GM23338 (cell line): ENCODE results near the gene ZNF763. TPM values are rescaled to one million over a fixed set of nuclear protein-coding genes. Genes with fewer than 3 reads are reported as not detected.

ENCODE experiments used
- ATAC-seq: fragments of 200-7000 bp; cut with Tn5 transposase; 3 replicates; pipeline ENCODE4 v1.9.1; 2020
- DNase-seq: peaks from one replicate; pipeline ENCODE4 v3.0.0-alpha.2; 2015; ENCODE audit warnings: low spot score
- H2AFZ ChIP-seq: fragments of 200-600 bp; sonication (generic); 2 replicates; pipeline ENCODE4 v1.8.0; 2016; ENCODE audit warnings: antibody characterized with exemption, mild to moderate bottlenecking, moderate library complexity
- H3F3A ChIP-seq: fragments of 200-600 bp; sonication (generic); replicated peaks from 2 replicates; pipeline ENCODE4 v1.8.0; 2017; ENCODE audit warnings: antibody characterized with exemption, mixed run types, low read depth
- H3K27ac ChIP-seq: fragments of 200-600 bp; sonication (generic); 2 replicates; pipeline ENCODE4 v1.6.1; 2016; ENCODE audit warnings: low read depth
- H3K27me3 ChIP-seq: fragments of 200-600 bp; sonication (generic); 2 replicates; pipeline ENCODE4 v1.8.0; 2016; ENCODE audit warnings: mild to moderate bottlenecking, mixed run types, moderate library complexity; ENCODE audit not compliant: insufficient read depth
- H3K36me3 ChIP-seq: fragments of 200-600 bp; sonication (generic); 2 replicates; pipeline ENCODE4 v1.8.0; 2016; ENCODE audit warnings: mild to moderate bottlenecking; ENCODE audit not compliant: insufficient read depth
- H3K4me1 ChIP-seq: fragments of 200-600 bp; sonication (generic); 2 replicates; pipeline ENCODE4 v1.8.0; 2016; ENCODE audit warnings: mild to moderate bottlenecking, moderate library complexity; ENCODE audit not compliant: insufficient read depth
- H3K4me2 ChIP-seq: fragments of 200-600 bp; sonication (generic); 2 replicates; pipeline ENCODE4 v1.7.1; 2017; ENCODE audit warnings: mixed run types
- H3K4me3 ChIP-seq: fragments of 200-600 bp; sonication (generic); 2 replicates; pipeline ENCODE4 v1.6.1; 2016; ENCODE audit warnings: mixed run types
- H3K79me2 ChIP-seq: fragments of 200-600 bp; sonication (generic); replicated peaks from 2 replicates; pipeline ENCODE4 v1.8.0; 2017; ENCODE audit warnings: mild to moderate bottlenecking; ENCODE audit not compliant: insufficient read depth
- H3K9me2 ChIP-seq: fragments of 200-600 bp; sonication (generic); 2 replicates; pipeline ENCODE4 v1.8.0; 2017; ENCODE audit not compliant: insufficient read depth
- H4K20me1 ChIP-seq: fragments of 200-600 bp; sonication (generic); replicated peaks from 2 replicates; pipeline ENCODE4 v1.8.0; 2017; ENCODE audit warnings: mild to moderate bottlenecking; ENCODE audit not compliant: insufficient read depth
- H3K27ac Mint-ChIP-seq: 2 replicates; pipeline ENCODE4 v1.8.0; 2020; ENCODE audit warnings: inconsistent platforms, mild to moderate bottlenecking, moderate library complexity, mixed read lengths
- H3K27me3 Mint-ChIP-seq: 3 replicates; pipeline ENCODE4 v1.8.0; 2022; ENCODE audit warnings: low read depth, mild to moderate bottlenecking, moderate library complexity, mixed read lengths, inconsistent platforms; ENCODE audit not compliant: insufficient read depth, poor library complexity
- H3K36me3 Mint-ChIP-seq: 3 replicates; pipeline ENCODE4 v1.8.0; 2021; ENCODE audit warnings: low read depth, mild to moderate bottlenecking, inconsistent platforms, moderate library complexity, mixed read lengths
- H3K4me1 Mint-ChIP-seq: 3 replicates; pipeline ENCODE4 v1.8.0; 2020; ENCODE audit warnings: mild to moderate bottlenecking, inconsistent platforms, mixed read lengths
- H3K4me3 Mint-ChIP-seq: 3 replicates; pipeline ENCODE4 v1.8.0; 2021; ENCODE audit warnings: moderate library complexity, mild to moderate bottlenecking, inconsistent platforms, mixed read lengths
- H3K9me3 Mint-ChIP-seq: 3 replicates; pipeline ENCODE4 v1.8.0; 2020; ENCODE audit warnings: moderate library complexity, mild to moderate bottlenecking, inconsistent platforms, mixed read lengths
- CREB1 ChIP-seq: fragments of 250-450 bp; sonication (Bioruptor Pico); IDR thresholded peaks from 2 replicates; pipeline ENCODE4 v1.5.0; 2020; ENCODE audit warnings: low read depth, mild to moderate bottlenecking, moderate library complexity
- CTCF ChIP-seq, 2 experiments: fragments of 200-600 bp in 1 of 2; sonication (generic) in 1 of 2; conservative IDR thresholded peaks; 2 replicates each; pipeline versions ENCODE4 v1.5.1 to v1.6.1; 2016 to 2017; ENCODE audit warnings: antibody characterized with exemption in 2 of 2, low read depth in 2 of 2, mild to moderate bottlenecking in 2 of 2, moderate library complexity in 1 of 2
- EZH2phosphoT487 ChIP-seq: fragments of 200-600 bp; sonication (generic); IDR thresholded peaks from one replicate; pipeline ENCODE4 v1.8.1; 2018; ENCODE audit warnings: antibody characterized with exemption; ENCODE audit not compliant: unreplicated experiment
- JUNB ChIP-seq: IDR thresholded peaks from one replicate; pipeline ENCODE4 v1.6.1; 2016; ENCODE audit warnings: antibody characterized with exemption; ENCODE audit not compliant: unreplicated experiment
- REST ChIP-seq: IDR thresholded peaks from one replicate; pipeline ENCODE4 v1.6.1; 2018; ENCODE audit warnings: antibody characterized with exemption; ENCODE audit not compliant: unreplicated experiment
- STAT1 ChIP-seq: IDR thresholded peaks from one replicate; pipeline ENCODE4 v1.6.1; 2016; ENCODE audit warnings: antibody characterized with exemption; ENCODE audit not compliant: unreplicated experiment
- polyA plus RNA-seq: library from polyadenylated mRNA; unstranded; fragments of >200 nt; fragmentation: Nextera tagmentation; extraction: Ambion mirVana; gene quantifications from 2 replicates; pipeline ENCODE4 v1.2.1, GENCODE V29; 2016
- total RNA-seq: library from RNA; depleted of rRNA; stranded (reverse); fragments of >200 nt; shearing (Covaris generic); gene quantifications from 2 replicates; pipeline ENCODE4 v1.2.3, GENCODE V29; 2014

The ZNF763 gene
- total and polyA plus RNA-seq, 2 experiments from 2014 or later = 0.61 to 0.87 TPM

DNA sequence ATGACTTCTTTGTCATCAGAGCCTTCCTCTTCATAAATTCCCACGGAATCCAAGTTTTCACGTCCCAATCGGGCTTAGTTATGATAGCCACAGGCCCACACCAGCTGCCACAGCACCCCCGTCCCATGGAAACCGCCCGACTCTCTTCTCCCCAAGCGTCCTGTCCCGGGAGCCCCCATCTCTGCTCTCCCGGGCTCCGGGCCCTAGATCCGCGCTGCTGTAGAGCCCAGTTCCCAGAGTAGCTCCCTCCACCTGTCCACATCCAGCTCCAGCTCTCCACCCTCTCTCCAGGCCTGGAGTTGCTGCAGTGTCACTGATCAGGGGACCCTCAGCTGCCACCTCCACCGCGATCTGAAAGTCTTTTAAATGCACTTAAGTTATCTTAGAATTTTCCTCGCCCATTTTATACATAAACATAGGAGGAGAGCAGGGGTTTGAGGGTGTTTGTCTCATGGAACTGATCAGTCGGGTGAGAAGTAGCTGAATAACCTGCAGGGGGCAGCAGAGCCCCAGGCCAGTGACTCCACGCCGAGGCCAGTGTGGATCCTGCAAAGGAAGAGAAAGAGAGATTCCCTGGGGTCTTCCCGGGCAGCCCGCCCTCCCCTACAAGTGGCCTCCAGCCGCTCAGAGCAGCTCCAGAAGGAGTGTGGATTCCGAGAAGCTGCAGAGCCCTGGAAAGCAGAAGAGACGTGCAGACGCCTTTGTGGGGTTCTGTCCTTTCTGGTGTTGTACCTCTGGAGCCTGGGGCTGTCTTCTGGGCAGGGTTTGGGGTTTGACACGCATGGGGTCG is 1.1 kb upstream of the ZNF763 start:
- Histone ChIP-seq H3K79me2 (no peaks in the 10 kb centered on the region), H3K4me2 (peak overlapping the region; percentile 78), H3K4me1 (peaks cover 13% of the 10 kb centered on the region), H3K4me3 (peak overlapping the region; percentile 72; the same call in 1 of the 2 replicates), H4K20me1 (no peaks in the 10 kb centered on the region; the same call in 1 of the 2 replicates), H2AFZ (peak overlapping the region; percentile 94), H3K9me2 (no peaks in the 10 kb centered on the region), H3F3A (0 out of 2 replicates have a peak, but pooled peaks cover 4% of the 10 kb centered on the region), H3K27me3 (peaks cover 17% of the 10 kb centered on the region), H3K27ac (no peak overlapping the region), H3K36me3 (no peaks in the 10 kb centered on the region)
- Mint-ChIP-seq H3K36me3 (peaks cover 44% of the 10 kb centered on the region), H3K9me3 (peaks cover 98% of the 10 kb centered on the region), H3K27me3 (peaks cover 6% of the 10 kb centered on the region), H3K27ac (no peak overlapping the region), H3K4me3 (no peak overlapping the region), H3K4me1 (no peaks in the 10 kb centered on the region)
- DNase-seq = peak; percentile 93
- ATAC-seq = peak; percentile 66
- TF ChIP-seq CTCF (conservative IDR thresholded peaks at IDR 0.05; ENCODE audit: low read depth in 2 of 2) (peak; percentile 86 to 92), CREB1 (CRISPR knock-in tag) (no peak)

DNA sequence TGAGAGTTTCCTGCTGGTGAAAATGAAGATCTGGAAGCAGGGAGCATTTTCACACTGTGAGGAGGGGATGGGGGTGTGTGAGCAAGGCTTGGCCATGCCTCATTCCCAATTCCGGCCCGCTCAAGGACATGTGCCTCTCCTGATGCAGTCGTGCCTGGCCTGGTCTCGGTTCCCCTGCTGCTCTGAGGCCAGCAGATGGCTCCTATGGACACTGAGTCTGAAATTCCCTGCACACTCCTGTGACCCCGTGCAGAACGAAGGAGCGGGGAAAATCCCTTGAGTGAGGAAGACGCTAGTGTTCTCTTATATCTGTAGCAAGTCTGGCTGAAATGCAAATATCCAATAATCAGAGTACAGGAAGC is 363 bp upstream of the ZNF763 start:
- H3K27ac Mint-ChIP-seq = no peak overlapping the region
- Histone ChIP-seq H3K36me3 (no peaks in the 10 kb centered on the region), H2AFZ (no peak overlapping the region), H3F3A (0 out of 2 replicates have a peak, but pooled peaks cover 4% of the 10 kb centered on the region), H3K4me1 (peaks cover 13% of the 10 kb centered on the region), H3K79me2 (no peaks in the 10 kb centered on the region), H3K4me3 (peak overlapping the region; percentile 72; the same call in 1 of the 2 replicates), H3K4me2 (peak overlapping the region; percentile 78), H4K20me1 (no peaks in the 10 kb centered on the region; the same call in 1 of the 2 replicates), H3K9me2 (no peaks in the 10 kb centered on the region), H3K27me3 (peaks cover 17% of the 10 kb centered on the region), H3K27ac (no peak overlapping the region)
- peaks cover 98% of the 10 kb centered on the region for H3K9me3 Mint-ChIP-seq
- no peak overlapping the region for H3K4me3 Mint-ChIP-seq
- peaks cover 6% of the 10 kb centered on the region for H3K27me3 Mint-ChIP-seq
- peaks cover 42% of the 10 kb centered on the region for H3K36me3 Mint-ChIP-seq
- no peaks in the 10 kb centered on the region for H3K4me1 Mint-ChIP-seq
- peak; percentile 43 for DNase-seq
- TF ChIP-seq CTCF (conservative IDR thresholded peaks at IDR 0.05; ENCODE audit: low read depth in 2 of 2) (peak in 1 of 2 experiments; percentile 54; a peak in 3 of 4 replicates), STAT1 (no peak), EZH2phosphoT487 (no peak), JUNB (no peak), REST (no peak)
- ATAC-seq = no peak
